HG02763 (cell line): ENCODE measurements around the gene CLRN2.
A peak's percentile ranks its signal among the peaks of the same experiment; 100 is the strongest.
"Not testable (repeated sequence)": the region's sequence is repeated elsewhere in the genome, so short reads cannot be mapped to it uniquely, and the experiment has no call there.

Experiments used
- ATAC-seq: cut with Tn5 transposase; IDR thresholded peaks from one replicate; pipeline ENCODE4 v1.9.1; 2021; ENCODE audit warnings: mild to moderate bottlenecking, moderate library complexity; ENCODE audit not compliant: unreplicated experiment

Gene CLRN2

GRCh38 chr4:17502756-17503155 lies 12.2 kb upstream of the CLRN2 start:
- no peak for ATAC-seq

GRCh38 chr4:17504081-17504480 lies 10.9 kb upstream of the CLRN2 start:
- no peak for ATAC-seq

- no peak for ATAC-seq
Measured at GRCh38 chr4:17510582-17510981, 4.4 kb upstream of the CLRN2 start.

GRCh38 chr4:17511051-17511450 lies 3.9 kb upstream of the CLRN2 start:
- no peak for ATAC-seq

GRCh38 chr4:17511509-17511949 lies 3.4 kb upstream of the CLRN2 start:
- peak; percentile 55 for ATAC-seq

- ATAC-seq: peak; percentile 98
Measured at GRCh38 chr4:17511950-17512795, 2.8 kb upstream of the CLRN2 start, which contains the start of gene QDPR. QDPR (minus strand) TSS chr4:17512090; CDS start chr4:17512054, 36 bp downstream.

- no peak for ATAC-seq
Measured at GRCh38 chr4:17512973-17513665, 1.8 kb upstream of the CLRN2 start.

GRCh38 chr4:17515445-17516407 lies 761 bp downstream of the CLRN2 start:
- ATAC-seq: no peak

GRCh38 chr4:17516980-17517379 lies 2.0 kb downstream of the CLRN2 start:
- no peak for ATAC-seq

- no peak for ATAC-seq
Measured at GRCh38 chr4:17517664-17518063, 2.7 kb downstream of the CLRN2 start.

- ATAC-seq: no peak
Measured at GRCh38 chr4:17521595-17521994, 6.6 kb downstream of the CLRN2 start.

GRCh38 chr4:17523662-17524061 lies 8.7 kb downstream of the CLRN2 start:
- ATAC-seq: no peak

- no peak for ATAC-seq
Measured at GRCh38 chr4:17526695-17527477, 11.9 kb downstream of the CLRN2 start.

GRCh38 chr4:17528551-17529165 lies 13.7 kb downstream of the CLRN2 start:
- no peak for ATAC-seq

GRCh38 chr4:17531538-17532285 lies 16.7 kb downstream of the CLRN2 start:
- ATAC-seq: no peak

GRCh38 chr4:17534705-17535104 lies 19.7 kb downstream of the CLRN2 start:
- no peak for ATAC-seq

GRCh38 chr4:17535242-17535641 lies 20.3 kb downstream of the CLRN2 start:
- ATAC-seq: no peak

- no peak for ATAC-seq
Measured at GRCh38 chr4:17535906-17536305, 20.9 kb downstream of the CLRN2 start.

- ATAC-seq: not testable (repeated sequence)
Measured at GRCh38 chr4:17537060-17537459, 22.1 kb downstream of the CLRN2 start.
